ENCODE results near the gene COX6B2.

COX6B2 gene

GRCh38 chr19:55389386-55390317 lies 35.1 kb upstream of the COX6B2 start:
- H3K9me3 ChIP-seq (ENCODE audit: control insufficient read depth, low read length) = no peaks in the 10 kb centered on the region
- H3K4me3 ChIP-seq (ENCODE audit: low read length) = no peak overlapping the region
- peaks cover 44% of the 10 kb centered on the region for H3K36me3 ChIP-seq (ENCODE audit: control insufficient read depth, insufficient read depth, low read length, severe bottlenecking)
- H3K4me1 ChIP-seq (ENCODE audit: control insufficient read depth, insufficient read depth, low read length) = peaks cover 56% of the 10 kb centered on the region
- no peak for DNase-seq (ENCODE audit: low read depth)
- no peaks in the 10 kb centered on the region for H3K27me3 ChIP-seq (replicated peaks; ENCODE audit: control insufficient read depth, insufficient read depth, low read length)
- H3K9ac ChIP-seq (ENCODE audit: low read length) = peak overlapping the region; percentile 98

GRCh38 chr19:55387736-55388497 lies 33.4 kb upstream of the COX6B2 start:
- no peak for DNase-seq (ENCODE audit: low read depth)
- Histone ChIP-seq H3K9me3 (ENCODE audit: control insufficient read depth, low read length) (no peaks in the 10 kb centered on the region), H3K9ac (ENCODE audit: low read length) (peak overlapping the region; percentile 98), H3K27me3 (replicated peaks; ENCODE audit: control insufficient read depth, insufficient read depth, low read length) (no peaks in the 10 kb centered on the region), H3K4me1 (ENCODE audit: control insufficient read depth, insufficient read depth, low read length) (peaks cover 64% of the 10 kb centered on the region), H3K36me3 (ENCODE audit: control insufficient read depth, insufficient read depth, low read length, severe bottlenecking) (peaks cover 44% of the 10 kb centered on the region), H3K4me3 (ENCODE audit: low read length) (peak overlapping the region; percentile 92)

- peak overlapping the region; percentile 98 for H3K9ac ChIP-seq (ENCODE audit: low read length)
- no peaks in the 10 kb centered on the region for H3K9me3 ChIP-seq (ENCODE audit: control insufficient read depth, low read length)
- peaks cover 44% of the 10 kb centered on the region for H3K36me3 ChIP-seq (ENCODE audit: control insufficient read depth, insufficient read depth, low read length, severe bottlenecking)
- H3K4me1 ChIP-seq (ENCODE audit: control insufficient read depth, insufficient read depth, low read length) = peaks cover 56% of the 10 kb centered on the region
- H3K4me3 ChIP-seq (ENCODE audit: low read length) = peak overlapping the region; percentile 92
- H3K27me3 ChIP-seq (replicated peaks; ENCODE audit: control insufficient read depth, insufficient read depth, low read length) = no peaks in the 10 kb centered on the region
- peak; percentile 40 for DNase-seq (ENCODE audit: low read depth)
These were observed 32.0 kb upstream of the COX6B2 start for GRCh38 chr19:55386493-55386971.

- no peaks in the 10 kb centered on the region for H3K9me3 ChIP-seq (ENCODE audit: control insufficient read depth, low read length)
- H3K9ac ChIP-seq (ENCODE audit: low read length) = peak within 1 kb of the TSS; percentile 98
- peak; percentile 100 for DNase-seq (ENCODE audit: low read depth)
- H3K27me3 ChIP-seq (replicated peaks; ENCODE audit: control insufficient read depth, insufficient read depth, low read length) = no peaks in the 10 kb centered on the region
- H3K4me1 ChIP-seq (ENCODE audit: control insufficient read depth, insufficient read depth, low read length) = peaks cover 50% of the 10 kb centered on the region
- H3K4me3 ChIP-seq (ENCODE audit: low read length) = peak within 1 kb of the TSS; percentile 92
- peaks cover 39% of the 10 kb centered on the region for H3K36me3 ChIP-seq (ENCODE audit: control insufficient read depth, insufficient read depth, low read length, severe bottlenecking)
These were observed 31.4 kb upstream of the COX6B2 start, which contains the start of gene RPL28 for GRCh38 chr19:55385724-55386492. Gene RPL28, plus strand, starts transcription at chr19:55385932. Its CDS starts 426 bp downstream, at chr19:55386358.

GRCh38 chr19:55384920-55385723 lies 30.6 kb upstream of the COX6B2 start:
- H3K4me1 ChIP-seq (ENCODE audit: control insufficient read depth, insufficient read depth, low read length) = peaks cover 45% of the 10 kb centered on the region
- H3K9ac ChIP-seq (ENCODE audit: low read length) = peak overlapping the region; percentile 98
- peak; percentile 98 for DNase-seq (ENCODE audit: low read depth)
- H3K4me3 ChIP-seq (ENCODE audit: low read length) = peak overlapping the region; percentile 92
- H3K9me3 ChIP-seq (ENCODE audit: control insufficient read depth, low read length) = no peaks in the 10 kb centered on the region
- no peaks in the 10 kb centered on the region for H3K27me3 ChIP-seq (replicated peaks; ENCODE audit: control insufficient read depth, insufficient read depth, low read length)
- peaks cover 32% of the 10 kb centered on the region for H3K36me3 ChIP-seq (ENCODE audit: control insufficient read depth, insufficient read depth, low read length, severe bottlenecking)

- H3K36me3 ChIP-seq (ENCODE audit: control insufficient read depth, insufficient read depth, low read length, severe bottlenecking) = peaks cover 24% of the 10 kb centered on the region
- H3K9ac ChIP-seq (ENCODE audit: low read length) = peak within 1 kb of the TSS; percentile 98
- H3K27me3 ChIP-seq (replicated peaks; ENCODE audit: control insufficient read depth, insufficient read depth, low read length) = no peaks in the 10 kb centered on the region
- peaks cover 37% of the 10 kb centered on the region for H3K4me1 ChIP-seq (ENCODE audit: control insufficient read depth, insufficient read depth, low read length)
- DNase-seq (ENCODE audit: low read depth) = no peak
- peak within 1 kb of the TSS; percentile 92 for H3K4me3 ChIP-seq (ENCODE audit: low read length)
- no peaks in the 10 kb centered on the region for H3K9me3 ChIP-seq (ENCODE audit: control insufficient read depth, low read length)
These were observed 29.8 kb upstream of the COX6B2 start, which contains the start of gene TMEM238 for GRCh38 chr19:55384131-55384919. Gene TMEM238, minus strand, starts transcription at chr19:55384292. Its CDS starts 33 bp downstream, at chr19:55384259.

GRCh38 chr19:55383279-55384130 lies 29.0 kb upstream of the COX6B2 start:
- Histone ChIP-seq H3K4me3 (ENCODE audit: low read length) (peak overlapping the region; percentile 92), H3K9me3 (ENCODE audit: control insufficient read depth, low read length) (no peaks in the 10 kb centered on the region), H3K27me3 (replicated peaks; ENCODE audit: control insufficient read depth, insufficient read depth, low read length) (no peaks in the 10 kb centered on the region), H3K4me1 (ENCODE audit: control insufficient read depth, insufficient read depth, low read length) (peaks cover 30% of the 10 kb centered on the region), H3K9ac (ENCODE audit: low read length) (peak overlapping the region; percentile 98), H3K36me3 (ENCODE audit: control insufficient read depth, insufficient read depth, low read length, severe bottlenecking) (peaks cover 16% of the 10 kb centered on the region)
- peak; percentile 77 for DNase-seq (ENCODE audit: low read depth)

GRCh38 chr19:55382522-55383054 lies 28.1 kb upstream of the COX6B2 start:
- Histone ChIP-seq H3K36me3 (ENCODE audit: control insufficient read depth, insufficient read depth, low read length, severe bottlenecking) (peaks cover 7% of the 10 kb centered on the region), H3K9ac (ENCODE audit: low read length) (no peak overlapping the region), H3K27me3 (replicated peaks; ENCODE audit: control insufficient read depth, insufficient read depth, low read length) (no peaks in the 10 kb centered on the region), H3K9me3 (ENCODE audit: control insufficient read depth, low read length) (no peaks in the 10 kb centered on the region), H3K4me3 (ENCODE audit: low read length) (no peak overlapping the region), H3K4me1 (ENCODE audit: control insufficient read depth, insufficient read depth, low read length) (peaks cover 20% of the 10 kb centered on the region)
- DNase-seq (ENCODE audit: low read depth) = no peak

GRCh38 chr19:55382013-55382412 lies 27.5 kb upstream of the COX6B2 start:
- peaks cover 15% of the 10 kb centered on the region for H3K4me1 ChIP-seq (ENCODE audit: control insufficient read depth, insufficient read depth, low read length)
- H3K36me3 ChIP-seq (ENCODE audit: control insufficient read depth, insufficient read depth, low read length, severe bottlenecking) = peaks cover under 1% of the 10 kb centered on the region
- no peaks in the 10 kb centered on the region for H3K9me3 ChIP-seq (ENCODE audit: control insufficient read depth, low read length)
- no peak overlapping the region for H3K9ac ChIP-seq (ENCODE audit: low read length)
- H3K4me3 ChIP-seq (ENCODE audit: low read length) = no peak overlapping the region
- no peaks in the 10 kb centered on the region for H3K27me3 ChIP-seq (replicated peaks; ENCODE audit: control insufficient read depth, insufficient read depth, low read length)
- DNase-seq (ENCODE audit: low read depth) = no peak
